Measurements from ENCODE around the gene FAM174C.

DNA sequence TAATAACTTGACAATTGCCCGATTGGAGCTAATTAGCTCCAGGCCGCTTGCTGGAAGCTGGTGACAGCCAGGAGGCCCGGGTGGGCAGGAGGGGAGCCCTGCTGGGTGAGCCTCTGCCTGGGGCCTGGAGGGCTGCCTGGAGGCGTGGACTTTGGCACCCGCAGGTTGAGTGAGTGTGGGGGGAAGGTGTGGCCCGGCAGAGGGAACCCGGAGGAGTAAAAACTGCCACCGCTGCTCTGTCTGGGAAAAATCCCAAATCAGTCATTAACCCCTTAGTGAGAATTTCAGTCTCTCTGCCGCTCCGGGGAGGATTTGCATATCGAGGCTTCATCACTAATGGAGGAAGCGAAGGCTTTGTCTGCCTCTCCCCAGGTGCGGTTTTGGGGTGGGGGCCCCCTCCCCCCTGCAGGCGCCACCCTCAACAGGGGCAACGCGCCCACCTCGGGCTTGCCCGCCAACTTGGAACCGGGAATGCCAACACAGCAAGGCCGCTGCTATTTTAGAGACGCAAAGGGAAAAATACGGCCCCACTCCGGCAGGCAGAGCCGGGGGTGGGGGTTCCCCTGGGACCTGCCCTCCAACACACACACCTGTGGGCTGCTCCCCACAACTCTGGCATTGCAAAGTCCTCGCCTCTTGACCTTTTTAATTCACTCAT is 16.6 kb downstream of the FAM174C start:
- TF ChIP-seq, protein P1, sequence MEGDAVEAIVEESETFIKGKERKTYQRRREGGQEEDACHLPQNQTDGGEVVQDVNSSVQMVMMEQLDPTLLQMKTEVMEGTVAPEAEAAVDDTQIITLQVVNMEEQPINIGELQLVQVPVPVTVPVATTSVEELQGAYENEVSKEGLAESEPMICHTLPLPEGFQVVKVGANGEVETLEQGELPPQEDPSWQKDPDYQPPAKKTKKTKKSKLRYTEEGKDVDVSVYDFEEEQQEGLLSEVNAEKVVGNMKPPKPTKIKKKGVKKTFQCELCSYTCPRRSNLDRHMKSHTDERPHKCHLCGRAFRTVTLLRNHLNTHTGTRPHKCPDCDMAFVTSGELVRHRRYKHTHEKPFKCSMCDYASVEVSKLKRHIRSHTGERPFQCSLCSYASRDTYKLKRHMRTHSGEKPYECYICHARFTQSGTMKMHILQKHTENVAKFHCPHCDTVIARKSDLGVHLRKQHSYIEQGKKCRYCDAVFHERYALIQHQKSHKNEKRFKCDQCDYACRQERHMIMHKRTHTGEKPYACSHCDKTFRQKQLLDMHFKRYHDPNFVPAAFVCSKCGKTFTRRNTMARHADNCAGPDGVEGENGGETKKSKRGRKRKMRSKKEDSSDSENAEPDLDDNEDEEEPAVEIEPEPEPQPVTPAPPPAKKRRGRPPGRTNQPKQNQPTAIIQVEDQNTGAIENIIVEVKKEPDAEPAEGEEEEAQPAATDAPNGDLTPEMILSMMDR (conservative IDR thresholded peaks at IDR 0.05 in 1 of 2, IDR thresholded peaks at IDR 0.05 in 1 of 2; ENCODE audit: extremely low read depth in 1 of 2, insufficient read depth in 1 of 2, low read depth in 1 of 2, low read length in 2 of 2): no peak
- no peak for TF ChIP-seq EZH2 (IDR thresholded peaks at IDR 0.05; ENCODE audit: borderline replicate concordance, low read length)
